Astrocyte (in vitro differentiated cells and primary cell): ENCODE measurements around the gene KNTC1. TPM values are rescaled to one million over a fixed set of nuclear protein-coding genes. Genes with fewer than 3 reads are reported as not detected.

ENCODE experiments used
- DNase-seq: peaks from one replicate; pipeline ENCODE4 v3.0.0-alpha.2; 2010; ENCODE audit warnings: low read depth
- FAIRE-seq: peaks from 2 replicates; lab custom pipeline; 2011; peaks lifted over from hg19 to GRCh38; lab: Jason Lieb, UNC
- H2AFZ ChIP-seq: 2 replicates; pipeline ENCODE4 v1.6.0; 2012; ENCODE audit warnings: low read depth, low read length, inconsistent platforms
- H3K27ac ChIP-seq: 2 replicates; pipeline ENCODE4 v1.5.1; 2011; ENCODE audit warnings: low read depth, low read length, inconsistent platforms
- H3K27me3 ChIP-seq: 2 replicates; pipeline ENCODE4 v1.6.0; 2011; ENCODE audit warnings: low read length, inconsistent platforms; ENCODE audit not compliant: insufficient read depth
- H3K36me3 ChIP-seq: 2 replicates; pipeline ENCODE4 v1.5.1; 2011; ENCODE audit warnings: low read length, inconsistent platforms; ENCODE audit not compliant: insufficient read depth
- H3K4me1 ChIP-seq: 2 replicates; pipeline ENCODE4 v1.5.1; 2011; ENCODE audit warnings: low read length, inconsistent platforms; ENCODE audit not compliant: insufficient read depth
- H3K4me2 ChIP-seq: 2 replicates; pipeline ENCODE4 v1.6.0; 2012; ENCODE audit warnings: low read length, inconsistent platforms
- H3K4me3 ChIP-seq: 2 replicates; pipeline ENCODE4 v1.5.1; 2011; ENCODE audit warnings: low read depth, mild to moderate bottlenecking, low read length, inconsistent platforms; ENCODE audit not compliant: insufficient read depth
- H3K79me2 ChIP-seq: 2 replicates; pipeline ENCODE4 v1.6.0; 2012; ENCODE audit warnings: mild to moderate bottlenecking, low read length, inconsistent platforms; ENCODE audit not compliant: insufficient read depth
- H3K9ac ChIP-seq: 2 replicates; pipeline ENCODE4 v1.6.0; 2012; ENCODE audit warnings: mild to moderate bottlenecking, low read length, inconsistent platforms
- H3K9me3 ChIP-seq: 2 replicates; pipeline ENCODE4 v1.5.1; 2012; ENCODE audit warnings: low read depth, mild to moderate bottlenecking, low read length, inconsistent platforms; ENCODE audit not compliant: insufficient read depth
- H4K20me1 ChIP-seq: 2 replicates; pipeline ENCODE4 v1.6.0; 2012; ENCODE audit warnings: low read length, inconsistent platforms; ENCODE audit not compliant: insufficient read depth
- H3K27ac Mint-ChIP-seq: one replicate; pipeline ENCODE4 v1.8.0; 2021; ENCODE audit warnings: mild to moderate bottlenecking, mixed read lengths; ENCODE audit not compliant: unreplicated experiment
- H3K27me3 Mint-ChIP-seq: one replicate; pipeline ENCODE4 v1.8.0; 2021; ENCODE audit warnings: low read depth, mixed read lengths; ENCODE audit not compliant: unreplicated experiment
- H3K36me3 Mint-ChIP-seq: one replicate; pipeline ENCODE4 v1.8.0; 2021; ENCODE audit warnings: low read depth, mixed read lengths; ENCODE audit not compliant: unreplicated experiment
- H3K4me1 Mint-ChIP-seq: one replicate; pipeline ENCODE4 v1.8.0; 2021; ENCODE audit warnings: low read depth, mixed read lengths; ENCODE audit not compliant: unreplicated experiment
- H3K4me3 Mint-ChIP-seq: one replicate; pipeline ENCODE4 v1.8.0; 2021; ENCODE audit warnings: mild to moderate bottlenecking, moderate library complexity, mixed read lengths; ENCODE audit not compliant: unreplicated experiment
- H3K9me3 Mint-ChIP-seq: one replicate; pipeline ENCODE4 v1.8.0; 2021; ENCODE audit warnings: mild to moderate bottlenecking, mixed read lengths; ENCODE audit not compliant: unreplicated experiment
- EZH2 ChIP-seq: IDR thresholded peaks from 2 replicates; pipeline ENCODE4 v1.6.1; 2012; ENCODE audit warnings: mild to moderate bottlenecking, low read length, inconsistent platforms; ENCODE audit not compliant: insufficient read depth
- total RNA-seq: library from RNA; stranded (reverse); gene quantifications from 2 replicates; pipeline ENCODE4 v1.2.1, GENCODE V29; 2021
- TF ChIP-seq, protein P1 (sequence below): IDR thresholded peaks from 2 replicates; pipeline ENCODE4 v1.5.1; 2011; ENCODE audit warnings: low read depth, mild to moderate bottlenecking, inconsistent platforms, low read length, moderate library complexity; ENCODE audit not compliant: insufficient read depth

Gene KNTC1
- total RNA-seq, 1 donor from 2014 or later = 10.6 TPM

DNA sequence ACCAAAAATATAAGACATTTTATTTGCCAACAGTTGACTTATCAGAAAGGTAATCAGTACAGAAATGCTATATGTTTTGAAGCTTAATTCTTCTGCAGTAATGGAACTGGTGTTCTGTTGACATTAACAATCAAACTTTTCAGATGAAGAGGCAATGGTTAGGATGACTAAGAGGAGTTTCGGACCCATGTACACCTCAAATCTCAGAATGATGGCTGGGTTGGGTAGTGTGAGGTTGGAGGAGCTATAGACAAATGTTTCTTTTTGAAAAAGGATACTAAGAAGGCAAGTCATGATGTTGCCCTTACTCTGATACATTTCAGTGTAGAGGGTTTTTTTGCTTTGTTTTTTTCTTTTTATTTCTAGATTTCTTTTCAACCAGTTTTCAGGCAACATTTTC is 66.9 kb downstream of the KNTC1 start:
- H3K36me3 Mint-ChIP-seq = peaks cover 7% of the 10 kb centered on the region
- Histone ChIP-seq H3K36me3 (peaks cover 16% of the 10 kb centered on the region), H3K27me3 (no peaks in the 10 kb centered on the region), H2AFZ (no peak overlapping the region), H3K9me3 (no peaks in the 10 kb centered on the region), H3K79me2 (no peaks in the 10 kb centered on the region), H3K27ac (no peak overlapping the region), H4K20me1 (no peaks in the 10 kb centered on the region), H3K4me3 (no peak overlapping the region), H3K9ac (no peak overlapping the region), H3K4me1 (no peaks in the 10 kb centered on the region), H3K4me2 (no peak overlapping the region)
- FAIRE-seq (no peak), DNase-seq (no peak)
- no peaks in the 10 kb centered on the region for H3K4me1 Mint-ChIP-seq
- no peak overlapping the region for H3K4me3 Mint-ChIP-seq
- H3K27ac Mint-ChIP-seq = no peak overlapping the region
- TF ChIP-seq EZH2 = no peak
- TF ChIP-seq, protein P1, sequence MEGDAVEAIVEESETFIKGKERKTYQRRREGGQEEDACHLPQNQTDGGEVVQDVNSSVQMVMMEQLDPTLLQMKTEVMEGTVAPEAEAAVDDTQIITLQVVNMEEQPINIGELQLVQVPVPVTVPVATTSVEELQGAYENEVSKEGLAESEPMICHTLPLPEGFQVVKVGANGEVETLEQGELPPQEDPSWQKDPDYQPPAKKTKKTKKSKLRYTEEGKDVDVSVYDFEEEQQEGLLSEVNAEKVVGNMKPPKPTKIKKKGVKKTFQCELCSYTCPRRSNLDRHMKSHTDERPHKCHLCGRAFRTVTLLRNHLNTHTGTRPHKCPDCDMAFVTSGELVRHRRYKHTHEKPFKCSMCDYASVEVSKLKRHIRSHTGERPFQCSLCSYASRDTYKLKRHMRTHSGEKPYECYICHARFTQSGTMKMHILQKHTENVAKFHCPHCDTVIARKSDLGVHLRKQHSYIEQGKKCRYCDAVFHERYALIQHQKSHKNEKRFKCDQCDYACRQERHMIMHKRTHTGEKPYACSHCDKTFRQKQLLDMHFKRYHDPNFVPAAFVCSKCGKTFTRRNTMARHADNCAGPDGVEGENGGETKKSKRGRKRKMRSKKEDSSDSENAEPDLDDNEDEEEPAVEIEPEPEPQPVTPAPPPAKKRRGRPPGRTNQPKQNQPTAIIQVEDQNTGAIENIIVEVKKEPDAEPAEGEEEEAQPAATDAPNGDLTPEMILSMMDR = no peak
- H3K27me3 Mint-ChIP-seq = no peaks in the 10 kb centered on the region
- no peaks in the 10 kb centered on the region for H3K9me3 Mint-ChIP-seq

DNA sequence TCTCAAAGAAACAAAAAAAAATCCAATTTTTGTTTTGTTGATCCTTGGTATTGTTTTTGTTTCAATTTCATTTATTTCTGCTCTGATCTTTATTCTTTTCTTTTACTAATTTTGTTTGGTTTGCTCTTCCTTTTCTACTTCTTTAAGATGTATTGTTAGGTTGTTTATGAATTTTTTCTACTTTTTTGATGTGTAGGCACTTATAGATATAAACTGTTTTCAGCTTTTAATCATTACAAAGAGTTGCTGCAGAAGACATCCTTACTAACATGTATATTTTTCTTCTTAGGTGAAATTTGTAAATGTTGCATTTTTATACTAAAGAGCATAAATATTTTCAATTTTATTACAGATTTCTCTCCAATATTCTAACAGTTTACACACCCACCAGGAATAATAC is 69.8 kb downstream of the KNTC1 start:
- no peak for FAIRE-seq
- no peak for DNase-seq
- H3K9me3 ChIP-seq = no peaks in the 10 kb centered on the region
- Mint-ChIP-seq H3K36me3 (peaks cover 7% of the 10 kb centered on the region), H3K27ac (no peak overlapping the region), H3K4me3 (no peak overlapping the region), H3K4me1 (no peaks in the 10 kb centered on the region), H3K9me3 (no peaks in the 10 kb centered on the region), H3K27me3 (no peaks in the 10 kb centered on the region)
- no peak overlapping the region for H3K27ac ChIP-seq
- no peaks in the 10 kb centered on the region for H3K27me3 ChIP-seq
- no peak overlapping the region for H3K4me2 ChIP-seq
- no peak overlapping the region for H3K4me3 ChIP-seq
- H3K79me2 ChIP-seq = no peaks in the 10 kb centered on the region
- peaks cover 5% of the 10 kb centered on the region for H3K36me3 ChIP-seq
- TF ChIP-seq EZH2 = no peak
- TF ChIP-seq, protein P1 = no peak
- no peak overlapping the region for H2AFZ ChIP-seq
- H3K4me1 ChIP-seq = no peaks in the 10 kb centered on the region
- no peak overlapping the region for H3K9ac ChIP-seq
- H4K20me1 ChIP-seq = no peaks in the 10 kb centered on the region

DNA sequence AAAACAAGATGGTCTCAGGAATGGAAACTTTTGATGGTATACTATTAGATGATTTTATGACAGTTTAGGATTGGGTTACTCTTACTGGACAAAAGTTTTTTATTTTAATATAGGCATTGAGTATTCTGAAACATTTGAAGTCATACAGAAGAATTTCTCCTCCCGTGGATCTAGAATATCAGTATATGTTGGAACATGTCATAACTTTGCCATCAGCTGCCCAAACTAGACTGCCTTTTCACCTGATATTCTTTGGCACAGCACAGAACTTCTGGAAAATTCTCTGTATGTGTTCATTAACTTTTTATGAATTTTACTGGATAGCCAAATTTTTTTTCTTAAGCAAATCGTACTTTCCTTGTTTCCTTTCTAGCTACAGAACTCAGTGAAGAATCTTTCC is 75.4 kb downstream of the KNTC1 start:
- FAIRE-seq = no peak
- H3K4me1 Mint-ChIP-seq = no peaks in the 10 kb centered on the region
- peaks cover 2% of the 10 kb centered on the region for H3K36me3 Mint-ChIP-seq

More for the DNA sequence above, 75.4 kb downstream of the KNTC1 start:
- H3K27me3 Mint-ChIP-seq = no peaks in the 10 kb centered on the region
- no peaks in the 10 kb centered on the region for H4K20me1 ChIP-seq
- TF ChIP-seq, protein P1 = no peak
- TF ChIP-seq EZH2 = no peak
- peaks cover 11% of the 10 kb centered on the region for H3K36me3 ChIP-seq
- H3K4me3 ChIP-seq = no peak overlapping the region
- H3K9me3 ChIP-seq = no peaks in the 10 kb centered on the region
- H3K4me2 ChIP-seq = no peak overlapping the region
- no peak overlapping the region for H3K9ac ChIP-seq
- no peaks in the 10 kb centered on the region for H3K9me3 Mint-ChIP-seq
- no peaks in the 10 kb centered on the region for H3K4me1 ChIP-seq
- no peak for DNase-seq
- H3K4me3 Mint-ChIP-seq = no peak overlapping the region
- no peaks in the 10 kb centered on the region for H3K79me2 ChIP-seq
- H3K27ac ChIP-seq = no peak overlapping the region
- no peaks in the 10 kb centered on the region for H3K27me3 ChIP-seq
- no peak overlapping the region for H3K27ac Mint-ChIP-seq
- no peak overlapping the region for H2AFZ ChIP-seq
